ENCODE results near the gene NRG3. TPM values are rescaled to one million over a fixed set of nuclear protein-coding genes. Genes with fewer than 3 reads are reported as not detected.

The NRG3 gene
- total RNA-seq, 4 donors from 2014 or later: 0.20 to 1.1 (median 0.84) TPM; not detected in 1

- Histone ChIP-seq H3K4me1 (no peaks in the 10 kb centered on the region), H3K36me3 (no peaks in the 10 kb centered on the region), H3K9me3 (no peaks in the 10 kb centered on the region), H3K27me3 (no peaks in the 10 kb centered on the region), H3K27ac (no peak overlapping the region), H3K4me3 (no peak overlapping the region)
- TF ChIP-seq EP300 (IDR thresholded peaks at IDR 0.05): no peak
- TF ChIP-seq POLR2A (IDR thresholded peaks at IDR 0.05): no peak
- no peak for TF ChIP-seq CTCF (IDR thresholded peaks at IDR 0.05)
- no peak for DNase-seq (ENCODE audit: low spot score in 2 of 2)
Measured at GRCh38 chr10:82392533-82392932, 517.5 kb downstream of the NRG3 start.

- no peak overlapping the region for H3K4me3 ChIP-seq
- 83 to 84% methylated on average over 5 of the region's 5 CpGs for WGBS, 2 donors
- no peak overlapping the region for H3K27ac ChIP-seq
- H3K4me1 ChIP-seq: no peaks in the 10 kb centered on the region
- H3K36me3 ChIP-seq: no peaks in the 10 kb centered on the region
- H3K9me3 ChIP-seq: no peaks in the 10 kb centered on the region
- no peak for TF ChIP-seq EP300 (IDR thresholded peaks at IDR 0.05)
- TF ChIP-seq POLR2A (IDR thresholded peaks at IDR 0.05): no peak
- TF ChIP-seq CTCF (IDR thresholded peaks at IDR 0.05): no peak
- no peak for DNase-seq (ENCODE audit: low spot score in 2 of 2)
- no peaks in the 10 kb centered on the region for H3K27me3 ChIP-seq
Measured at GRCh38 chr10:82394122-82394521, 519.1 kb downstream of the NRG3 start.

GRCh38 chr10:82394987-82395386 lies 520.0 kb downstream of the NRG3 start:
- Histone ChIP-seq H3K4me3 (no peak overlapping the region), H3K27me3 (no peaks in the 10 kb centered on the region), H3K4me1 (no peaks in the 10 kb centered on the region), H3K27ac (no peak overlapping the region), H3K36me3 (no peaks in the 10 kb centered on the region), H3K9me3 (no peaks in the 10 kb centered on the region)
- TF ChIP-seq CTCF (IDR thresholded peaks at IDR 0.05) (no peak), POLR2A (IDR thresholded peaks at IDR 0.05) (no peak), EP300 (IDR thresholded peaks at IDR 0.05) (no peak)
- WGBS, 2 donors: 91 to 94% methylated on average over 5 of the region's 5 CpGs
- no peak for DNase-seq (ENCODE audit: low spot score in 2 of 2)

DNA sequence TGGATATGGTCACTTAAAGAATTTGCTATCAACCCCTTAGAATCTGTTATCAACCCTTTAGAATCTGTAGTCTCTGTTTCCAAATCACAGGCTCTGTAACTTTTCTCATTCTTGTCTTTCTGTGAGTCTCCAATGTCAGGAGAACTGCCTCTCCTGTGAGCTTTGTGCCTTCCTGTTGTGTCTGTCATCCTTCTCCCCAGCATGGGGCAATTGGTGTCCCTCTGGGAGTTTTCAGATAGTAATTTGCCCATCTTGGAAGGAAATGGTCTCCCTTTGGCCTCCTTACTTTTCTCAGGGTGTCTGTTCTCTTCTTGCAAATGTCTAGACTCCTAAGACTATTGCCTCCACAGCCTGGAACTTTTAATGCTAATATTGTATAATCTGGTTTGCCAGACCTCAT lies 521.9 kb downstream of the NRG3 start:
- no peaks in the 10 kb centered on the region for H3K9me3 ChIP-seq
- no peaks in the 10 kb centered on the region for H3K27me3 ChIP-seq
- H3K4me3 ChIP-seq: no peak overlapping the region
- TF ChIP-seq EP300 (IDR thresholded peaks at IDR 0.05) (no peak), POLR2A (IDR thresholded peaks at IDR 0.05) (no peak), CTCF (IDR thresholded peaks at IDR 0.05) (no peak)
- H3K27ac ChIP-seq: no peak overlapping the region
- H3K36me3 ChIP-seq: no peaks in the 10 kb centered on the region
- DNase-seq (ENCODE audit: low spot score in 2 of 2): no peak
- no peaks in the 10 kb centered on the region for H3K4me1 ChIP-seq

DNA sequence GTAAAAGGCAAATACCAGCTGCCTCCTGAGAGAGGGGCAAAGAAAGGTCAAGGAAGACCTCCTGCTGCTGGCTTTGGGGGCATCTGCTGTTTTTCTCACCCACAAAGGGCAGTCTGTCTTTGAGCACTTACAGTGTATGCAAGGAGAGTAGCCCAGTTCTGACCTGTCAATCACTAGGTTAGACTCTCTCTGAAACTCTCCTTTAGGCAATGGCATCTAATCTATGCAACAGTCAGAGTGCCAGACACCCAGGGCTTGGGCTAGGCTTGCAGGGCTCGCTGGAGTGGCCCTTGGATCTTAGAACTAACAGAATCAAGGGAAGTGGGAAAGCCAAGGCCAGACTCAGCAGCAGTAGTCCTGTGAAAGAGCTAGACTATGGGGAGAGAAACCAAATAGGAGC lies 522.9 kb downstream of the NRG3 start:
- TF ChIP-seq POLR2A (IDR thresholded peaks at IDR 0.05) (no peak), CTCF (IDR thresholded peaks at IDR 0.05) (no peak), EP300 (IDR thresholded peaks at IDR 0.05) (no peak)
- H3K27me3 ChIP-seq: no peaks in the 10 kb centered on the region
- H3K36me3 ChIP-seq: no peaks in the 10 kb centered on the region
- 21 to 27% methylated on average over 1 of the region's 1 CpG for WGBS, 2 donors
- H3K4me1 ChIP-seq: no peaks in the 10 kb centered on the region
- DNase-seq (ENCODE audit: low spot score in 2 of 2): no peak
- no peaks in the 10 kb centered on the region for H3K9me3 ChIP-seq
- H3K27ac ChIP-seq: no peak overlapping the region
- no peak overlapping the region for H3K4me3 ChIP-seq

Measured in tibial nerve (tissue), 4 donors.